HepG2 (cell line): ENCODE data around the gene CD81.

Experiments
- CREB1 ChIP-seq, 2 experiments: fragments of 450-650 bp in 1 of 2; IDR thresholded peaks; 2 replicates each; pipeline ENCODE4 v1.6.1; 2016 to 2017; ENCODE audit warnings: control low read depth in 1 of 2, mild to moderate bottlenecking in 1 of 2, missing compliant biosample characterization in 1 of 2, missing genetic modification characterization in 1 of 2
- GABPA ChIP-seq, 2 experiments: IDR thresholded peaks; 2 replicates each; pipeline ENCODE4 v1.6.1; 2011 to 2016; ENCODE audit warnings: low read depth in 2 of 2, low read length in 1 of 2, missing biosample characterization in 1 of 2, missing genetic modification characterization in 1 of 2
- MED1 ChIP-seq: sonication (generic); formaldehyde crosslinking; IDR thresholded peaks from 2 replicates; pipeline ENCODE4 v1.4.0; 2020; ENCODE audit warnings: missing genetic modification reagents
- NFYB ChIP-seq: sonication (generic); formaldehyde crosslinking; IDR thresholded peaks from 2 replicates; pipeline ENCODE4 v1.4.0; 2020; ENCODE audit warnings: missing genetic modification reagents
- POLR2A ChIP-seq, 2 experiments: IDR thresholded peaks; 2 replicates each; pipeline ENCODE4 v1.6.1; 2011; ENCODE audit warnings: low read depth in 2 of 2, low read length in 2 of 2, mild to moderate bottlenecking in 1 of 2, moderate library complexity in 1 of 2; ENCODE audit not compliant: insufficient read depth in 1 of 2
- SIX4 ChIP-seq: sonication (generic); formaldehyde crosslinking; IDR thresholded peaks from 2 replicates; pipeline ENCODE4 v1.4.0; 2020; ENCODE audit warnings: missing genetic modification reagents

DNA sequence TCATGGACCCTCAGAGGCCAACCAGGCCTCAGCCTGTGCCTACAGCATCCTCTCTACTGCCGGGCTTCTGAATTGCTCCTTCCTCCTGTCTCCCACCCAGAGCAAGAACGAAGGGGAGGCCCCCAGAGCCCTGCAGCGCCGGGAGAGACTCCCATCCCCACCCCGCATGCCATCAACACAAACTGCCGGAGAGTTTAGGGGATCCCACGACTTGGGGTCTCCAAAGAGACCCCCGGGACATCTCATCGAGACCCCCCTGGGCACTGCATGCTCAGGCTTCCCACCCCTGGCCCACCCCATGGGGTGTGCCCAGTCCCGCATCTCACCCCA is 8.3 kb upstream of the CD81 start:
- TF ChIP-seq GABPA (IDR thresholded peaks at IDR 0.05; ENCODE audit: low read depth, low read length) (no peak), GABPA (CRISPR knock-in tag; IDR thresholded peaks at IDR 0.05; ENCODE audit: low read depth) (no peak), SIX4 (CRISPR knock-in tag) (no peak), POLR2A (IDR thresholded peaks at IDR 0.05; ENCODE audit: insufficient read depth in 1 of 2, low read depth in 2 of 2, low read length in 2 of 2) (no peak), CREB1 (IDR thresholded peaks at IDR 0.05) (no peak), CREB1 (CRISPR knock-in tag; IDR thresholded peaks at IDR 0.05) (no peak), NFYB (CRISPR knock-in tag) (no peak), MED1 (CRISPR knock-in tag) (no peak)
